ENCODE measurements around the gene GLP2R.

Gene GLP2R

DNA sequence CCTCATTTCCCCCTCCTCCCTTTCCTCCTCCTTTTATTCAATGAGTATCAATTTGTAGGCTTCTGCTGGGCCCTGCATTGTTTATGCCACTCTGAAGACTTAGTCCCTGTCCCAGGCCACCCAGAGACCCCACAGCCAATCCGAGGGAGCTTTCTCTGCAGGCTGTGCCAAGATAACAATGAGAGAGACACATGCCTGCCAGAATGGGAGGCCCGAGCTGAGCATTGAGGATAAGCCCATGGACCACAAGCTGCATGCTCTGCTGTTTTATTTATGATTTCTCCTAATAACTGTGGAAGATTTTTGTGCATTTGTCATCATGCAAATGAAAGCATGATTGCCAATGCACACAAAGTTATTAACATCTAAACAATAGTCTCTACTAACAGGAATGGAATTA is 76.4 kb downstream of the GLP2R start:
- peaks cover 0 to 3% (median 0%) of the 10 kb centered on the region in 5 donors for H3K27me3 ChIP-seq (ENCODE audit: control insufficient read depth in 5 of 5, insufficient read depth in 4 of 5, low read length in 5 of 5)
- H3K36me3 ChIP-seq (ENCODE audit: control insufficient read depth in 5 of 5, insufficient read depth in 5 of 5, low read length in 5 of 5): no peaks in the 10 kb centered on the region
- no peak overlapping the region for H3K9ac ChIP-seq (ENCODE audit: low read length in 5 of 5)
- peaks cover 5 to 38% (median 27%) of the 10 kb centered on the region in 5 donors for H3K4me1 ChIP-seq (ENCODE audit: control insufficient read depth in 5 of 5, insufficient read depth in 5 of 5, low read length in 5 of 5)
- H3K27ac ChIP-seq (ENCODE audit: low read depth, low read length): no peak overlapping the region
- H3K9me3 ChIP-seq (ENCODE audit: control insufficient read depth in 5 of 5, low read length in 5 of 5): no peaks in the 10 kb centered on the region
- no peak overlapping the region for H3K4me3 ChIP-seq (ENCODE audit: low read depth in 1 of 5, low read length in 5 of 5)

GRCh38 chr17:9904277-9905077 is 78.8 kb downstream of the GLP2R start:
- H3K27me3 ChIP-seq (ENCODE audit: control insufficient read depth in 5 of 5, insufficient read depth in 4 of 5, low read length in 5 of 5): peaks cover 0 to 5% (median 3%) of the 10 kb centered on the region in 5 donors
- no peak overlapping the region for H3K4me3 ChIP-seq (ENCODE audit: low read depth in 1 of 5, low read length in 5 of 5)
- no peak overlapping the region for H3K27ac ChIP-seq (ENCODE audit: low read depth, low read length)
- H3K9ac ChIP-seq (ENCODE audit: low read length in 5 of 5): no peak overlapping the region
- no peaks in the 10 kb centered on the region for H3K36me3 ChIP-seq (ENCODE audit: control insufficient read depth in 5 of 5, insufficient read depth in 5 of 5, low read length in 5 of 5)
- H3K4me1 ChIP-seq (ENCODE audit: control insufficient read depth in 5 of 5, insufficient read depth in 5 of 5, low read length in 5 of 5): peaks cover 4 to 34% (median 24%) of the 10 kb centered on the region in 5 donors
- H3K9me3 ChIP-seq (ENCODE audit: control insufficient read depth in 5 of 5, low read length in 5 of 5): no peaks in the 10 kb centered on the region

GRCh38 chr17:9905078-9905415 is 79.3 kb downstream of the GLP2R start, which contains the start of gene RCVRN:
TSS of gene RCVRN (minus strand) at chr17:9905271. CDS start at chr17:9905180, 91 bp downstream.
- H3K27me3 ChIP-seq (ENCODE audit: control insufficient read depth in 5 of 5, insufficient read depth in 4 of 5, low read length in 5 of 5): peaks cover 0 to 5% (median 3%) of the 10 kb centered on the region in 5 donors
- no peak within 1 kb of the TSS for H3K4me3 ChIP-seq (ENCODE audit: low read depth in 1 of 5, low read length in 5 of 5)
- H3K4me1 ChIP-seq (ENCODE audit: control insufficient read depth in 5 of 5, insufficient read depth in 5 of 5, low read length in 5 of 5): peaks cover 0 to 29% (median 19%) of the 10 kb centered on the region in 5 donors
- H3K9me3 ChIP-seq (ENCODE audit: control insufficient read depth in 5 of 5, low read length in 5 of 5): no peaks in the 10 kb centered on the region
- H3K9ac ChIP-seq (ENCODE audit: low read length in 5 of 5): no peak within 1 kb of the TSS
- no peaks in the 10 kb centered on the region for H3K36me3 ChIP-seq (ENCODE audit: control insufficient read depth in 5 of 5, insufficient read depth in 5 of 5, low read length in 5 of 5)
- no peak within 1 kb of the TSS for H3K27ac ChIP-seq (ENCODE audit: low read depth, low read length)

GRCh38 chr17:9905902-9906301 is 80.2 kb downstream of the GLP2R start:
- H3K27me3 ChIP-seq (ENCODE audit: control insufficient read depth in 5 of 5, insufficient read depth in 4 of 5, low read length in 5 of 5): peaks cover 0 to 5% (median 3%) of the 10 kb centered on the region in 5 donors
- no peak overlapping the region for H3K4me3 ChIP-seq (ENCODE audit: low read depth in 1 of 5, low read length in 5 of 5)
- no peaks in the 10 kb centered on the region for H3K36me3 ChIP-seq (ENCODE audit: control insufficient read depth in 5 of 5, insufficient read depth in 5 of 5, low read length in 5 of 5)
- no peak overlapping the region for H3K27ac ChIP-seq (ENCODE audit: low read depth, low read length)
- peaks cover 0 to 20% (median 14%) of the 10 kb centered on the region in 5 donors for H3K4me1 ChIP-seq (ENCODE audit: control insufficient read depth in 5 of 5, insufficient read depth in 5 of 5, low read length in 5 of 5)
- H3K9ac ChIP-seq (ENCODE audit: low read length in 5 of 5): no peak overlapping the region
- no peaks in the 10 kb centered on the region for H3K9me3 ChIP-seq (ENCODE audit: control insufficient read depth in 5 of 5, low read length in 5 of 5)

DNA sequence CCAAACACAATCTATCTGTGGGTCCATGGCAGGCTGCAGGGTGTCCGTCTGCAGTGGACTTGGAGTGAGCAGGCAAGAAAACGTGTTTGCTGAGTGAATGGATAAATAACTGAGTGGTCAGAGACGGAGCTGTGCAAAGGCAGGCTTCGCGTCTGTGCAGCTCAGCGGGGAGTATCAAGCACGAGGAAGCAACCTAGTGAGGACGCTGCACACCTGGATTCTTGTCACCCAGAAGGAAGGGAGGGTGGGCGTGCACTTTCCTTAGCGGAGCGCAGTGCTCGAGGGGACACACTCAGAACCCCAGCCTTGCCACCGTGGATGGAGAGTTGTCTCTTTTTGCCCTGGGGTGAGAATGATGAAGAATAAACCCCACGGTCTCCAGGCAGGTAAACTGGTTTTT is 80.9 kb downstream of the GLP2R start:
- Histone ChIP-seq H3K27ac (ENCODE audit: low read depth, low read length) (no peak overlapping the region), H3K4me1 (ENCODE audit: control insufficient read depth in 5 of 5, insufficient read depth in 5 of 5, low read length in 5 of 5) (peaks cover 0 to 13% (median 8%) of the 10 kb centered on the region in 5 donors), H3K4me3 (ENCODE audit: low read depth in 1 of 5, low read length in 5 of 5) (no peak overlapping the region), H3K36me3 (ENCODE audit: control insufficient read depth in 5 of 5, insufficient read depth in 5 of 5, low read length in 5 of 5) (peaks cover 0 to under 1% (median 0%) of the 10 kb centered on the region in 5 donors), H3K9me3 (ENCODE audit: control insufficient read depth in 5 of 5, low read length in 5 of 5) (no peaks in the 10 kb centered on the region), H3K27me3 (ENCODE audit: control insufficient read depth in 5 of 5, insufficient read depth in 4 of 5, low read length in 5 of 5) (peaks cover 0 to 5% (median 3%) of the 10 kb centered on the region in 5 donors), H3K9ac (ENCODE audit: low read length in 5 of 5) (no peak overlapping the region)

DNA sequence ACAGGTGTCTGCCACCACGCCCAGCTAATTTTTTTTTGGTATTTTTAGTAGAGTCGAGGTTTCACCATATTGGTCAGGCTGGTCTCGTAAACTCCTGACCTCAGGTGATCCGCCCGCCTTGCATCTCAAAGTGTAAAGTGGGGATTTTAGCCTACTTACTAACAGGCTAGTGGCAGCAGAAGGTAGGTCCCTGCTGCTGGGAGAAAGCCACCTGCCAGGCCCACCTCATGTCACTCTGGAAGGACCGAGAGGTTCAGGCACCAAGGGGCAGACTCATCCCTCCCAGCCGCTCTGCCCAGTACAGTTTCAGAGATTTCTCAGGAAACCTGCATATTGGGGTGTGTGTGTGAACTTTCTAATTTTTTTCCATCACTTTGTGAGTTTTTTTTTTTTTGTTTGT is 81.4 kb downstream of the GLP2R start:
- no peaks in the 10 kb centered on the region for H3K9me3 ChIP-seq (ENCODE audit: control insufficient read depth in 5 of 5, low read length in 5 of 5)

DNA sequence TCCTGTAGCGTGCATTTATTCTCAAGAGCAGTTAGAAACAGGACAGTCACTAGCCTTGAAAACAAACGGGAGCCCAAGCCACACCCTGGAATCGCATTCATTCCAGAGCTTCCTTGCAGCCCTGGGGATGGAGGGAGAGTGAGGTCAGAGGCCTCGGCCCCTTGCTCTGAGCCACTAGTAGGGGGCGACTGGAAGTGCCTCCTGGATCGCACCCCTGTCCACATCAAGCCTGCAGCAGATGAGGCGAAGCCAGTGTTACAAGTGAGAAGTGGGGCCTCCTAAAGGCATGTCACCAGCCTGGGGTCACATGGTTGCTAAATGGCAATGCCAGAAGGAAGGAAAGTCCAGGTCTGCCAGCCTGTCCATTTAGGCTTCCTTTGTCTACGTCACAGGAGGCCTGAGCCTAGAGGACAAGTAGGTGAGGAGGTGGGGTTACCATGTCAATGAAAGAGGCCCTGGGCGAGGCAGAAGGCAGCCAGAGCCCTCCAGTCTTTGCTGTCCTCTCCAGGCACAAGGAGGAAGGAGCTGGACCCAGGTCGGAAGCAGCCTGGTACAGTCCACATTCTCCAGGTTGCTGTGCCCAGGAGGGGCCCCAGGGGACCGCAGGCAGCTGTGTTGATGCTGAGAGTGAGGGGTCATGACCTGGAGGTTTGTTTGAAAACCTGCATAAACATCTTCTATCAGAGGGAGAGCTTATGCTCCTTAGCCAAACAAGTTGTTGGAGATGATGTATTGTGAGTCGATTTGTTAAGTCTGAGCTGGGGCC is 82.3 kb downstream of the GLP2R start:
- Histone ChIP-seq H3K4me3 (ENCODE audit: low read depth in 1 of 5, low read length in 5 of 5) (no peak overlapping the region), H3K27ac (ENCODE audit: low read depth, low read length) (no peak overlapping the region), H3K9me3 (ENCODE audit: control insufficient read depth in 5 of 5, low read length in 5 of 5) (no peaks in the 10 kb centered on the region), H3K9ac (ENCODE audit: low read length in 5 of 5) (no peak overlapping the region), H3K4me1 (ENCODE audit: control insufficient read depth in 5 of 5, insufficient read depth in 5 of 5, low read length in 5 of 5) (peaks cover 0 to 5% (median 4%) of the 10 kb centered on the region in 5 donors), H3K27me3 (ENCODE audit: control insufficient read depth in 5 of 5, insufficient read depth in 4 of 5, low read length in 5 of 5) (peaks cover 0 to 5% (median 3%) of the 10 kb centered on the region in 5 donors), H3K36me3 (ENCODE audit: control insufficient read depth in 5 of 5, insufficient read depth in 5 of 5, low read length in 5 of 5) (peaks cover 0 to 9% (median 0%) of the 10 kb centered on the region in 5 donors)

More for the DNA sequence above, 81.4 kb downstream of the GLP2R start:
- H3K27ac ChIP-seq (ENCODE audit: low read depth, low read length): no peak overlapping the region
- H3K4me1 ChIP-seq (ENCODE audit: control insufficient read depth in 5 of 5, insufficient read depth in 5 of 5, low read length in 5 of 5): peaks cover 0 to 8% (median 5%) of the 10 kb centered on the region in 5 donors
- H3K4me3 ChIP-seq (ENCODE audit: low read depth in 1 of 5, low read length in 5 of 5): no peak overlapping the region
- H3K36me3 ChIP-seq (ENCODE audit: control insufficient read depth in 5 of 5, insufficient read depth in 5 of 5, low read length in 5 of 5): peaks cover 0 to 3% (median 0%) of the 10 kb centered on the region in 5 donors
- H3K9ac ChIP-seq (ENCODE audit: low read length in 5 of 5): no peak overlapping the region
- H3K27me3 ChIP-seq (ENCODE audit: control insufficient read depth in 5 of 5, insufficient read depth in 4 of 5, low read length in 5 of 5): peaks cover 0 to 5% (median 3%) of the 10 kb centered on the region in 5 donors

DNA sequence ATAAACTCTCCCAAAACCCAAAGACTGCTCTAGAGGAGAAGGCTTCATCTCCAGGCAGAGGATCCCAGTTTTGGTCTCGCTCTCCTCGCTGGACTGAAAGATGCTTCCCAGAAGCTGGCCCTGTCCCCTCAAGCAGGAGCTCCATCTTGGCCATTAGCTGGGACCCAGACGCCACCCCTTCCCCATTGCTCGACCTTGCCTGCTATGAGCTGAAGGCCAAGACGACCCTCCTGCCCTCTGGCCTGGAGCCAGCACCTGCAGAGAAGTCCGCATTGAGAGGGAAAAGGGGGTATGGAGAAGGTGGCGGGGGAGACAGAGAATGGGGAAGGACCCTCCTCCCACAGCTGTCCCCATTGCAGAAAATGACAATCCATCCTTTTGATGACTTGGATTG is 82.9 kb downstream of the GLP2R start:
- Histone ChIP-seq H3K9ac (ENCODE audit: low read length in 5 of 5) (no peak overlapping the region), H3K4me3 (ENCODE audit: low read depth in 1 of 5, low read length in 5 of 5) (no peak overlapping the region), H3K4me1 (ENCODE audit: control insufficient read depth in 5 of 5, insufficient read depth in 5 of 5, low read length in 5 of 5) (peaks cover 0 to 5% (median 4%) of the 10 kb centered on the region in 5 donors), H3K36me3 (ENCODE audit: control insufficient read depth in 5 of 5, insufficient read depth in 5 of 5, low read length in 5 of 5) (peaks cover 0 to 11% (median 0%) of the 10 kb centered on the region in 5 donors), H3K27me3 (ENCODE audit: control insufficient read depth in 5 of 5, insufficient read depth in 4 of 5, low read length in 5 of 5) (peaks cover 0 to 5% (median 3%) of the 10 kb centered on the region in 5 donors), H3K27ac (ENCODE audit: low read depth, low read length) (no peak overlapping the region), H3K9me3 (ENCODE audit: control insufficient read depth in 5 of 5, low read length in 5 of 5) (no peaks in the 10 kb centered on the region)

DNA sequence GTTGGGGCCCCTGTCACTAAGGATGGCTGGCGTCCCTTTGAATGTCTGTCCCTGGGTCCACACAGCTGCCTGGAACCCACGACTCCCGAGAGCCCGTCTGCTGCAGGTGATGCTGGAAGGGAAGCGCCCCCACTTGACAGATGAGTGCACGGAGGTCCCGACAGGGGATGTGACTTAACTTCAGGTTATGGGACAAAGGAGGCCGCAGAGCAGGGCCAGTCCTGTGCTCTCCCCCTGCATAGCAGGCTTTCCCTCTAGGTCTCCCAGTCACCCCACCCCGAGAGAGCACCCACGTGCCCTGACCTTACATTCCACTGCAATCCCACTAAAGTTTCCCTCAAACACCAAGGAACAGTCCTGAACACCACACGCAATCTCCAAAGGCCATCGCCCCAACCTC is 85.4 kb downstream of the GLP2R start:
- H3K9me3 ChIP-seq (ENCODE audit: control insufficient read depth in 5 of 5, low read length in 5 of 5): no peaks in the 10 kb centered on the region
- H3K27ac ChIP-seq (ENCODE audit: low read depth, low read length): no peak overlapping the region
- peaks cover 0 to 22% (median 0%) of the 10 kb centered on the region in 5 donors for H3K36me3 ChIP-seq (ENCODE audit: control insufficient read depth in 5 of 5, insufficient read depth in 5 of 5, low read length in 5 of 5)

More for the DNA sequence above, 85.4 kb downstream of the GLP2R start:
- H3K27me3 ChIP-seq (ENCODE audit: control insufficient read depth in 5 of 5, insufficient read depth in 4 of 5, low read length in 5 of 5): peaks cover 0 to 5% (median 3%) of the 10 kb centered on the region in 5 donors
- H3K4me1 ChIP-seq (ENCODE audit: control insufficient read depth in 5 of 5, insufficient read depth in 5 of 5, low read length in 5 of 5): peaks cover 0 to 5% (median 4%) of the 10 kb centered on the region in 5 donors
- no peak overlapping the region for H3K9ac ChIP-seq (ENCODE audit: low read length in 5 of 5)
- H3K4me3 ChIP-seq (ENCODE audit: low read depth in 1 of 5, low read length in 5 of 5): no peak overlapping the region
